Panc1 (cell line): ENCODE measurements around the gene ASH1L. TPM values are rescaled to one million over a fixed set of nuclear protein-coding genes. Genes with fewer than 3 reads are reported as not detected.

Source experiments
- ATAC-seq: fragments of 200-7000 bp; cut with Tn5 transposase; 2 replicates; pipeline ENCODE4 v1.9.1; 2020; ENCODE audit warnings: mild to moderate bottlenecking, moderate library complexity
- BruUV-seq: library from RNA; stranded (reverse); fragments of 400-500 nt; replicated peaks from 2 replicates; lab custom pipeline; 2021; lab: Mats Ljungman, UMichigan
- CTCF ChIA-PET: fragments of 300-600 bp; sonication (Branson Sonifier 250); formaldehyde crosslinking; loops from one replicate; lab custom pipeline; 2022; ENCODE audit warnings: antibody characterized with exemption; lab: Charles Lee
- POLR2A ChIA-PET: fragments of 300-600 bp; sonication (Branson Sonifier 250); formaldehyde crosslinking; loops from one replicate; lab custom pipeline; 2022; ENCODE audit warnings: antibody characterized with exemption; lab: Charles Lee
- DNase-seq: peaks from one replicate; pipeline ENCODE4 v3.0.0-alpha.2; 2010; ENCODE audit warnings: low read depth, low spot score
- H3K27ac ChIP-seq: 2 replicates; pipeline ENCODE4 v1.5.1; 2011; ENCODE audit warnings: mild to moderate bottlenecking, low read length, inconsistent platforms
- H3K27me3 ChIP-seq: fragments of 200-500 bp; sonication (Bioruptor generic); 2 replicates; pipeline ENCODE4 v1.6.0; 2014; ENCODE audit warnings: low read length, inconsistent platforms; ENCODE audit not compliant: control insufficient read depth, insufficient read depth
- H3K36me3 ChIP-seq: fragments of 200-500 bp; sonication (Bioruptor generic); 2 replicates; pipeline ENCODE4 v1.5.1; 2014; ENCODE audit warnings: inconsistent platforms, mild to moderate bottlenecking, low read length, moderate library complexity; ENCODE audit not compliant: control insufficient read depth, insufficient read depth
- H3K4me1 ChIP-seq: 2 replicates; pipeline ENCODE4 v1.5.1; 2011; ENCODE audit warnings: inconsistent platforms, mild to moderate bottlenecking, low read length, moderate library complexity; ENCODE audit not compliant: control insufficient read depth, insufficient read depth
- H3K4me3 ChIP-seq, 2 experiments: 2 replicates each; pipeline ENCODE4 v1.5.1; 2011 to 2012; ENCODE audit warnings: low read depth in 2 of 2, low read length in 2 of 2, mild to moderate bottlenecking in 2 of 2, inconsistent platforms in 1 of 2, moderate library complexity in 1 of 2
- H3K9me3 ChIP-seq: fragments of 200-500 bp; sonication (Bioruptor generic); 2 replicates; pipeline ENCODE4 v1.5.1; 2014; ENCODE audit warnings: low read depth, mild to moderate bottlenecking, inconsistent platforms, low read length, moderate library complexity; ENCODE audit not compliant: control insufficient read depth, insufficient read depth
- CTCF ChIP-seq: fragments of 450-650 bp; IDR thresholded peaks from 2 replicates; pipeline ENCODE4 v1.5.1; 2017; ENCODE audit warnings: mild to moderate bottlenecking
- POLR2AphosphoS5 ChIP-seq: IDR thresholded peaks from 2 replicates; pipeline ENCODE4 v1.6.1; 2012; ENCODE audit warnings: mild to moderate bottlenecking, low read depth, low read length, moderate library complexity
- REST ChIP-seq, 2 experiments: IDR thresholded peaks; 2 replicates each; pipeline ENCODE4 v1.6.1; 2011 to 2012; ENCODE audit warnings: low read depth in 2 of 2, control low read depth in 1 of 2, low read length in 1 of 2, mild to moderate bottlenecking in 1 of 2, moderate library complexity in 1 of 2; ENCODE audit not compliant: insufficient read depth in 1 of 2
- SIN3A ChIP-seq: IDR thresholded peaks from 2 replicates; pipeline ENCODE4 v1.6.1; 2012; ENCODE audit warnings: low read depth, mild to moderate bottlenecking, low read length, moderate library complexity, borderline replicate concordance; ENCODE audit not compliant: insufficient read depth
- TCF7L2 ChIP-seq: IDR thresholded peaks from 2 replicates; pipeline ENCODE4 v1.6.1; 2011; ENCODE audit warnings: mild to moderate bottlenecking, low read depth, low read length, inconsistent platforms
- in situ Hi-C: cut with HindIII; loops from 2 replicates; pipeline ENCODE4 v1.10.0; 2016; ENCODE audit warnings: low sequenced_read_pairs, low pct_unique_long_range_greater_than_20kb
- intact Hi-C: fragments of 100-400 bp; cut with micrococcal nuclease; formaldehyde crosslinking; loops from one replicate; pipeline ENCODE4 v1.10.0; 2022; ENCODE audit not compliant: unreplicated experiment
- total RNA-seq: library from RNA; stranded (reverse); gene quantifications from one replicate; pipeline ENCODE4 v1.2.1, GENCODE V29; 2021; ENCODE audit not compliant: unreplicated experiment

ASH1L gene
- total RNA-seq, 1 experiment from 2014 or later: 40.9 TPM

- H3K27me3 ChIP-seq: no peaks in the 10 kb centered on the region
- DNase-seq (no peak), ATAC-seq (no peak)
- H3K4me3 ChIP-seq: no peak overlapping the region
- no peak for TF ChIP-seq SIN3A
- no peak for TF ChIP-seq POLR2AphosphoS5
- no peak for TF ChIP-seq TCF7L2
- TF ChIP-seq REST (IDR thresholded peaks at IDR 0.05; ENCODE audit: insufficient read depth in 1 of 2, low read depth in 2 of 2, low read length in 1 of 2): no peak
- no peak for TF ChIP-seq CTCF
- no TSS peak for BruUV-seq
- CTCF ChIA-PET: no interaction called here
- H3K4me1 ChIP-seq: peaks cover 12% of the 10 kb centered on the region
- H3K9me3 ChIP-seq: no peaks in the 10 kb centered on the region
- intact Hi-C loops: no loop called here
- H3K36me3 ChIP-seq: no peaks in the 10 kb centered on the region
- POLR2A ChIA-PET: no interaction called here
- no peak overlapping the region for H3K27ac ChIP-seq
- in situ Hi-C loops: no loop called here
These were observed 31.0 kb downstream of the ASH1L start for GRCh38 chr1:155531624-155532023.

- no peaks in the 10 kb centered on the region for H3K36me3 ChIP-seq
- DNase-seq: no peak
- TF ChIP-seq CTCF (no peak), POLR2AphosphoS5 (no peak), REST (IDR thresholded peaks at IDR 0.05; ENCODE audit: insufficient read depth in 1 of 2, low read depth in 2 of 2, low read length in 1 of 2) (no peak), TCF7L2 (no peak), SIN3A (no peak)
- no peaks in the 10 kb centered on the region for H3K27me3 ChIP-seq
- no peak overlapping the region for H3K4me3 ChIP-seq
- CTCF ChIA-PET: no interaction called here
- ATAC-seq: no peak
- H3K4me1 ChIP-seq: no peaks in the 10 kb centered on the region
- POLR2A ChIA-PET: no interaction called here
- H3K9me3 ChIP-seq: no peaks in the 10 kb centered on the region
- in situ Hi-C loops (no loop called here), intact Hi-C loops (no loop called here)
- no TSS peak for BruUV-seq
- no peak overlapping the region for H3K27ac ChIP-seq
These were observed 32.7 kb downstream of the ASH1L start for GRCh38 chr1:155529929-155530328.
